Renal cortical epithelial cell (primary cell): Measurements from ENCODE around the gene DCUN1D1. TPM values are rescaled to one million over a fixed set of nuclear protein-coding genes. Genes with fewer than 3 reads are reported as not detected.

Experiments used
- DNase-seq: peaks from one replicate; pipeline ENCODE4 v3.0.0-alpha.2; 2011; ENCODE audit warnings: low read depth
- total RNA-seq: library from RNA; depleted of rRNA; stranded (reverse); fragments of >200 nt; gene quantifications from 2 replicates; pipeline ENCODE4 v1.2.3, GENCODE V29; 2014

The DCUN1D1 gene
- total RNA-seq, 1 donor from 2014 or later: 58.2 TPM

DNA sequence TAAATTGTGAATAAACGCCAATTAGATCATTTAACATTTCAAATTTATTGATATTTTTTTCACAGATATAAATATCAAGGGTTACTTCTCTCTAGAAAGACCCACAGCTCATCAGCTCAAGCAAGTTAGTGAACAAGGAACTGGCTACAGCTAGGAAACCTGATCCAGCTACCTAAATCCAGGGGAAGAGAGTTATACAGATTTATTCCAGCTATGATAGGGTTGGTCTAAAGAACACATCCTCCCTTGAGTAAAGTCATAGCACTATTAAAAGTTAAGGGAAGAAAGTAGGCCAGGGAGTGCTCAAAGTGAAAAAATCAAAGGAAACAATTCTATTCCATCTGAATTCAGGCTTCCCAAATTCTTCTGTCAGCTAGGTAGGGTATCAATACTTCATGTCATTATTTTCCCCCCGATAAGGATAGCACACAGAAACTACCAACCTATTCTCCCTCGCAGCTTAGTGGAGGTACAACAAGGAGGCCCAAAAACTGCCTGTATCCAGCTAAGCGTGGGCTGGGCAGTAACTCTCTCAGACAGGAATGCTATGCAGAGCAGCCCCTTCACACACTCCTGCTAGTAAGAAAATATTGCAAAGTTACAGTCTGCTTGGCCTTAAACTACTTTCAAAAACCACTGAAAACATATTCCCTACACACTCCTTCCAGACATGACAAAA is 44.0 kb downstream of the DCUN1D1 start:
- DNase-seq: no peak

GRCh38 chr3:182935803-182936202 is 44.5 kb downstream of the DCUN1D1 start:
- DNase-seq: no peak

GRCh38 chr3:182925944-182926337 is 54.4 kb downstream of the DCUN1D1 start:
- no peak for DNase-seq

DNA sequence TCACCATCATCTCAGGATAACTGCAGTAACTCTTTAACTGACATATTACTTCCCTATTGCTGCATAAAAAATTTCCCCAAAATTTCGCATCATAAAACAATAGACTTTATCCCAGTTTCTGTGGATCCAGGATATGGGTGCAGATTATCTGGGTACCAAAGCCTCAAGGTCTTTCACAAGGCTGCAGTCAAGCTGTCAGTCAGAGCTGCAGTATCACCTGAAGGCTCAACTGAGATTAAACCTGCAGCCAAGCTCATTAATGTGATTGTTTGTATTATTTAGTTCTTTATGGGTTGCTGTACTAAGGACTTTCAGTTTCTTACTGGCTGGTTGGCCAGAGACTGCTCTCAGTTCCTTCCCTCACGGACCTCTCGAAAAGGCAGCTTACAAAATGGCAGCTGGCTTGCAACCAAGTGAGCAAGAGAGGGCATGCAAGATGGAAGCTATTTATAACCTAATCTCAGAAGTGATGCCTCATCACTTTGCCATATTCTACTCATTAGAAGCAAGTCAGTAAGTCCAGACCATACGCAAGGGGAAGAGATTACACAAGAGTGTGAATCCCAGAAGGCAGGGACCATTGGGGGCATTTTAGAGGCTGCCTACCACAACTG is 54.9 kb downstream of the DCUN1D1 start:
- no peak for DNase-seq

DNA sequence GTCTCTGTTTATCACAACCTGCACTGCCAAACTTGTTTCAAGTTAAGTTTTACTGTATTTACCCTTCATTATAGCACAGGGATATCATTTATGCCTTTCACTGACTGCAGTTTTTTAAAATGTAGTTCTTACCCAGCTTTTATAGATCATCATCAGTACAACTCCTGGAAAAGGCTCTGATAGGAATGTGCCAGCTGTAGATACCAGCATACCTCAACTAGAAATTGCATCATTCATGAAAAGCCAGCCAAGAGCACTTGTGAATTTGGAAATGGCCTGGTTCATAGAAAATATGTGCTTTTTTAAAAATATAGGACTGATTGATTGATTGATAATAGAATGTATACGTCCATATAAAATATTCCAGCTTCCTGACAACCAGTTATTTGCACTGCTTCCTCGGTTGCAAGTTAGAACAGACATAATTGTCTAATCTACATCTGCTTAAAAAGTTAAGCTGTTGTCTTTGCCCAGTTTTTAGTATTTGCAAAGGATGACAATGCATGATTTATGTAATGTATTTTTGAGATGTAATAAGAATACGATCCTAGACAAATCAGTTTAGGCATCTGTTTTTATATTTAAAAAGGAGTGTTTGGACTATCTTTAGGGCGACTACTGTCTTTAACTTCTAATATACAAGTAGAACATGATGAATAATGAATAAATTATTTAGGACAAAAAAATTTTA is 58.5 kb downstream of the DCUN1D1 start:
- peak; percentile 16 for DNase-seq

GRCh38 chr3:182920515-182921084 is 59.7 kb downstream of the DCUN1D1 start:
- peak; percentile 32 for DNase-seq

GRCh38 chr3:182919866-182920357 is 60.4 kb downstream of the DCUN1D1 start:
- DNase-seq: no peak

GRCh38 chr3:182917134-182917533 is 63.2 kb downstream of the DCUN1D1 start:
- DNase-seq: no peak

DNA sequence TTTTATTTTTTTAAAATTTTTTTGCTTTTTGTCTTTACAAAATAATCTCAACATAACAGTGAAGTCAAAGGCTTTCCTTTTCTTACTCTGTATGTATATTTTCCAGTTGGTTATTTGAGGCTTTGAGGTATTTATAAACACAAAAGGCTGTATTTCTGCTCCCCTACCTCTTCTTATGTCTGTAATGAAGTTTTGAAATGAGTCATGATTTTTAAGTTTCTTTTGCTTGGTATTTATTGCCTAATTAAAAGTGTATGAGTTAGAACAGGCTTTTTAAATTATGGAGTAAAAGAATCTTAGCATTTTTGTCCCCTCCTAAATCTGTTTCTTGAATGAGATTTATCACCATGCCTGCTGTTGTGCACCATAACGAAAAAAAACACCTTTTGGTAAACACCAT is 66.0 kb downstream of the DCUN1D1 start:
- DNase-seq: no peak

DNA sequence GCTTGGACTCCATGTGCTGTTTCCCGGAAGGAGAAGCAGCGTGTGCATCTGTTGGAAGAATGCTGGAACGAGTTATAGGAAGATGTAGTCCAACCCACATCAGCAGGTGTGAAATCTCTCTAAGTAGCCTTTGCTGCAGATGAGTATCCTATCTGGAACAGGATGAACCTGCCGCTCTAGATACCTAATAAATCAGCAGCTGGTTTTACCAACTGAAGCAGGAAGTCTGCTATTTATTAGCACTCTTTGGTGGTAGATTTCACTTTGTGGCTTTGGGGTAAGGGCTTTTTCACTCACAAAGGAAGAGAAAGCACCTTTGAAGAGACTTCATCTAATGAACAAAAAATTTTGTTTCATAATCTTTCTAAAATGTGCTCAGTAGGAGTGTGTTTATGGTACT is 66.4 kb downstream of the DCUN1D1 start:
- no peak for DNase-seq

DNA sequence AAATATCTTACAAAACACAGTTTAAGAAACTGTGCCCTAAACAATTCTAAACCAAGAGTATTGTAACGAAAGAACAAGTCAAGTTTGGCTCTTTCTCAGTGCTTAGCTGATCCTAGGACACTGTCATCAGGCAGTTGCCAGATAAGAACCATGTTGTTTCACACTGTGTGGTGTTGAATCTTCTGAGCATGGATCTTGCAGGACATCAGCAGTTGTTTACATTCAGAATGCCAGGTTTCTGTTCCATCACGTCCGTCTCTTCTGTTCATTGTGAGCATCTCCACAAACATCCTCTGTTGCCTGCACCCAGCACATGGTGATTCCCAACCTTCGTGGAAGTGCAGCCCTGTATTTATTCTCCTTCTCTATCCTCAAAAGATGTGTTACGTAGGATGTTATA is 67.9 kb downstream of the DCUN1D1 start:
- DNase-seq: no peak

- DNase-seq: peak; percentile 31
Observed at GRCh38 chr3:182911782-182912111, 68.6 kb downstream of the DCUN1D1 start.

GRCh38 chr3:182910936-182911781 is 69.2 kb downstream of the DCUN1D1 start:
- DNase-seq: no peak

DNA sequence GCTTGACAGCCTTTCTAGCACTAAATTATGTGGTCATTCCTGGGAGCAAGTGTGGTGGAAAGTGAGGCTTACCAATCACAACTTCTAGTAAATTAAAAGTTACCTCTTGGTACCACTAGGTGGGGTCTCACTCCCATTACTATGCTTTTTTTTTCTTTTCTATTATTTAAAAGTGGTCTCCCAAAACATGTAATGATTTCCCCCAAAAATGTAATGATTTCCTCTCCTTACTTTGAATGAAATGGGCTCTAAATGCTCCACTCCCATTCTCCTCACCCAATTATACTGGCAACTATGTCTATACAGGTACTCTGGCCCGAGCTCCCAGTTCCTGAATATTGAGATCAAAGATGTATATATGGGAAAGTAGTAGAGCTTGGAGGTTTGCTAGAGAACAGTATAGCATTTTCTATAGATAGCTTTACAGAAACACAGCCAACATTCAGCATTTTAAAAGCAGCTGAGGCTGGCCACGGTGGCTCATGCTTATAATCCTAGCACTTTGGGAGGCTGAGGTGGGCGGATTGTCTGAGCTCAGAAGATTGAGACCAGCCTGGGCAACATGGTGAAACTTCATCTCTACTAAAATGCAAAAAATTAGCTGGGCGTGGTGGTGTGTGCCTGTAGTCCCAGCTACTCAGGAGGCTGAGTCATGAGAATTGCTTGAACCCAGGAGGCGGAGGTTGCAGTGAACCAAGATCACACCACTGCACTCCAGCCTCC is 70.9 kb downstream of the DCUN1D1 start:
- DNase-seq: peak; percentile 68

- no peak for DNase-seq
Observed at GRCh38 chr3:182908471-182908870, 71.9 kb downstream of the DCUN1D1 start.

DNA sequence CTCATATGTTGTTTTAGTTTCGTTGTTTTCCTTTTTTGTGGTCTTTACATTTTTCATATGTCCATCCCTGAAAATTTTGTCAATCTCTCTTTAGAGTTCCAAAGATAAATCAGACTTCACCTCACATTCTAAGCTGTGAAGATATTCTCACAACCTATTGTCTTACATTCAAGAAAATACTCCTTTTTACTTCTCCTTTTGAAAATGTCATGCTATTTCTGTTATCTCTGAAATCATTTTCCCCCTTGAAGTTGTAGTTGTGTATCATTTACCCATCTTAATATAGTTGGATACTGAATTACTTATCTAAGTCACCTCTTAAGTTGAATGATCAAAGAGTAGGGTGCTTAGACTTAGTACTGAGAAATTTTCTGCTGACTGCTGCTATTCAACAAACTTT is 74.3 kb downstream of the DCUN1D1 start:
- DNase-seq: no peak

- no peak for DNase-seq
Observed at GRCh38 chr3:182905623-182906022, 74.7 kb downstream of the DCUN1D1 start.

DNA sequence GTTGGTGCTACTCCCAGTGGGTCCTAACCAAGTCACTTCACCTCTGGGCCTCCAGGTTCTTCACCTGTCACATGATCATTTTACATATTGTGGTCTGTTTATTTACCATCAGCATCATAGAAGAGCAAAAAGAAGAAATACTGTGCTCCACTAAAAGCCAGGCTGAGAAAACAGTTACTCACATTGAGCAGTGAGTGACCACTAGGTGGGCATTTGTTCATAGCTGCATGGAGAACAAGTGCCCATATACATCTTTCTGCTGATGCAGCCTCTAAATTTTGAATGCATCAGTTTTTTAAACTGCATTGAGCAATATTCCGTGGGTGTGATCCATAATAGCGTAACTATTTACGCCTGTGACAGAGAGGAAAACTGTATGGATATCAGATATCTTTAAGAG is 76.2 kb downstream of the DCUN1D1 start:
- no peak for DNase-seq

DNA sequence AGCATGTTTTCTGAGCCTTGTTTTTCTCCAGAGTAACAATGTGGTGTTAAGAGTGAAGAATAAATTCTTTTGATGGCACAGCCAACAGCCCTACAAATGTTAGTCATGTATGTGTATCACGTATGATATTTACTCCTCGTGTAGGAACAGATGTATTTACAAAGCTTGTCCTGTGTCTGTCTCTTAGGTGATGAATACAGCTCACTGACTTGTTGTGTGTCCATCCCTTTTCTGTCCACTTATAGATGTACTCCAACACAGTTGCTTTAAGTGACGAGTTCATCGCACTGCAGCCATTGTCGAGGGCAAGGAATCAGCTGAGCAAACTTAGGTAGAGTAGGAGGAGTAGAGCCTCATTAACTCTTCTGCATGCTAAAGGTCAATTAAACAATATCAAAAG is 78.1 kb downstream of the DCUN1D1 start:
- no peak for DNase-seq

GRCh38 chr3:182896553-182896952 is 83.8 kb downstream of the DCUN1D1 start:
- no peak for DNase-seq

DNA sequence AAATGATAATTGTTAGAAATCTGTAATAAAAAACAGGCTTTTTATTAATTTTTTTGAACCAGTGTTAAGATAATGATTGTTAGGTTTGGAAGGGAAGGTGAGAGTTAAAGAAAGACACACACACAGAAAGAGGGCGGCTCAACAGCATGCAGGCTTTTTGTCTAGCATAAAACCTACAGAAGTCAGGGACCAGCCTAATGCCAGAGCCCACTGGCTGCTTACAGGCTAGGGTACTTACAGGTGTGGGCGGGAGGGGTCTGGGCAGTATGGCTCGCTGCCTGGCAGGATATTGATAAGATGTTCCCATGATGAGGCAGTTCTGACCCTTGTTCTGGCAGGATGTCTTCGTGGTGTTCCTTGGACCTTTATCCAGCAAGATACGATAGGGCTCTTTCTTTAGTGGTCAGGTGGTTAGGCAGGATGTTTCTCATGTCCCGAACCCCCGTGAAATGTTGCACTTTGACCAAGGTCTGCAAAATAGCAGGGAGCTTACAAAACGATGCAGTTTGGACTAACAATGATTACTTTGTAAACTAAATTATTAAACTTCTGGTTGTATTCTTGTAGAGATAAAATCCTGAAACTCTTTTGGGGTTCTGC is 84.7 kb downstream of the DCUN1D1 start:
- peak; percentile 20 for DNase-seq
